GM18867 (cell line): ENCODE data around the gene PAX1.

Experiments used
- ATAC-seq: cut with Tn5 transposase; IDR thresholded peaks from one replicate; pipeline ENCODE4 v1.9.1; 2021; ENCODE audit warnings: mild to moderate bottlenecking, moderate library complexity; ENCODE audit not compliant: unreplicated experiment

The PAX1 gene

GRCh38 chr20:21725892-21726291 lies 20.4 kb downstream of the PAX1 start:
- ATAC-seq, result no peak

- no peak for ATAC-seq
Observed at GRCh38 chr20:21729316-21729715, 23.9 kb downstream of the PAX1 start.

- ATAC-seq, result no peak
Observed at GRCh38 chr20:21739161-21739560, 33.7 kb downstream of the PAX1 start.

- ATAC-seq, result no peak
Observed at GRCh38 chr20:21739682-21740081, 34.2 kb downstream of the PAX1 start.

- ATAC-seq, result no peak
Observed at GRCh38 chr20:21741266-21741665, 35.8 kb downstream of the PAX1 start.

- ATAC-seq, result no peak
Observed at GRCh38 chr20:21762646-21763045, 57.2 kb downstream of the PAX1 start.

- ATAC-seq, result no peak
Observed at GRCh38 chr20:21767200-21767738, 61.8 kb downstream of the PAX1 start.

- no peak for ATAC-seq
Observed at GRCh38 chr20:21767739-21768223, 62.3 kb downstream of the PAX1 start.
